BJ (cell line): ENCODE data around the gene DLG2. TPM values are rescaled to one million over a fixed set of nuclear protein-coding genes. Genes with fewer than 3 reads are reported as not detected.

ENCODE experiments used
- CTCF ChIA-PET: fragments of 350-600 bp; formaldehyde crosslinking; extraction: SDS; loops from one replicate; lab custom pipeline; 2021; ENCODE audit warnings: antibody characterized with exemption, inconsistent platforms; lab: Yijun Ruan, JAX
- POLR2A ChIA-PET: fragments of 300-600 bp; sonication (Branson Sonifier 250); formaldehyde crosslinking; extraction: SDS; loops from one replicate; lab custom pipeline; 2021; ENCODE audit warnings: antibody characterized with exemption; lab: Charles Lee
- DNase-seq: peaks from one replicate; pipeline ENCODE4 v3.0.0-alpha.2; 2011; ENCODE audit warnings: low read depth
- H3K27me3 ChIP-seq: 2 replicates; pipeline ENCODE4 v1.6.0; 2011; ENCODE audit warnings: low read length; ENCODE audit not compliant: control insufficient read depth, insufficient read depth
- H3K36me3 ChIP-seq: 2 replicates; pipeline ENCODE4 v1.5.1; 2011; ENCODE audit warnings: low read length; ENCODE audit not compliant: control insufficient read depth, insufficient read depth
- H3K4me3 ChIP-seq: 2 replicates; pipeline ENCODE4 v1.5.1; 2011; ENCODE audit warnings: low read depth, mild to moderate bottlenecking, control low read depth, low read length
- CTCF ChIP-seq: IDR thresholded peaks from 2 replicates; pipeline ENCODE4 v1.5.1; 2011; ENCODE audit warnings: low read depth, mild to moderate bottlenecking, control low read depth, inconsistent platforms, low read length, moderate library complexity; ENCODE audit not compliant: insufficient read depth
- polyA plus RNA-seq: library from polyadenylated mRNA; depleted of rRNA; stranded (reverse); fragments of >200 nt; gene quantifications from 2 replicates; pipeline ENCODE4 v1.2.3, GENCODE V29; 2011

DLG2 gene
- polyA plus RNA-seq, 1 experiment: 0.28 TPM

GRCh38 chr11:83630211-83630610 is 1996.9 kb downstream of the DLG2 start:
- no peak overlapping the region for H3K4me3 ChIP-seq
- DNase-seq: no peak
- no peaks in the 10 kb centered on the region for H3K27me3 ChIP-seq
- ChIA-PET POLR2A (no interaction called here), CTCF (no interaction called here)
- TF ChIP-seq CTCF: no peak
- no peaks in the 10 kb centered on the region for H3K36me3 ChIP-seq

GRCh38 chr11:83629775-83630174 is 1997.4 kb downstream of the DLG2 start:
- Histone ChIP-seq H3K27me3 (no peaks in the 10 kb centered on the region), H3K36me3 (no peaks in the 10 kb centered on the region), H3K4me3 (no peak overlapping the region)
- DNase-seq: no peak
- POLR2A ChIA-PET: no interaction called here
- CTCF ChIA-PET: no interaction called here
- TF ChIP-seq CTCF: no peak

GRCh38 chr11:83628622-83629355 is 1998.4 kb downstream of the DLG2 start:
- TF ChIP-seq CTCF: no peak
- ChIA-PET CTCF (interaction anchor here (0.6 to 0.7 kb wide), 2 partner anchors 15 to 472 kb away, joined by 3 read pairs; partner anchors contain the start of gene PCF11), POLR2A (no interaction called here)
- Histone ChIP-seq H3K4me3 (no peak overlapping the region), H3K36me3 (no peaks in the 10 kb centered on the region), H3K27me3 (no peaks in the 10 kb centered on the region)
- no peak for DNase-seq

- H3K36me3 ChIP-seq: no peaks in the 10 kb centered on the region
- H3K27me3 ChIP-seq: no peaks in the 10 kb centered on the region
- no peak overlapping the region for H3K4me3 ChIP-seq
- POLR2A ChIA-PET: no interaction called here
- CTCF ChIA-PET: no interaction called here
- DNase-seq: no peak
- TF ChIP-seq CTCF: no peak
Measured at GRCh38 chr11:83625336-83625735, 2001.8 kb downstream of the DLG2 start.

GRCh38 chr11:83617671-83618070 is 2009.5 kb downstream of the DLG2 start:
- no peak overlapping the region for H3K4me3 ChIP-seq
- POLR2A ChIA-PET: no interaction called here
- TF ChIP-seq CTCF: no peak
- H3K36me3 ChIP-seq: no peaks in the 10 kb centered on the region
- CTCF ChIA-PET: no interaction called here
- DNase-seq: no peak
- peaks cover under 1% of the 10 kb centered on the region; the same call in 1 of the 2 replicates for H3K27me3 ChIP-seq
